SIG-M5 treated with dmso at 0.1 percent for 504 hours (cell line): ENCODE data around the gene MEIOB.

Experiments used
- DNase-seq: peaks from one replicate; lab custom pipeline; 2025; ENCODE audit not compliant: unreplicated experiment; lab: John Stamatoyannopoulos, UW

The MEIOB gene

DNA sequence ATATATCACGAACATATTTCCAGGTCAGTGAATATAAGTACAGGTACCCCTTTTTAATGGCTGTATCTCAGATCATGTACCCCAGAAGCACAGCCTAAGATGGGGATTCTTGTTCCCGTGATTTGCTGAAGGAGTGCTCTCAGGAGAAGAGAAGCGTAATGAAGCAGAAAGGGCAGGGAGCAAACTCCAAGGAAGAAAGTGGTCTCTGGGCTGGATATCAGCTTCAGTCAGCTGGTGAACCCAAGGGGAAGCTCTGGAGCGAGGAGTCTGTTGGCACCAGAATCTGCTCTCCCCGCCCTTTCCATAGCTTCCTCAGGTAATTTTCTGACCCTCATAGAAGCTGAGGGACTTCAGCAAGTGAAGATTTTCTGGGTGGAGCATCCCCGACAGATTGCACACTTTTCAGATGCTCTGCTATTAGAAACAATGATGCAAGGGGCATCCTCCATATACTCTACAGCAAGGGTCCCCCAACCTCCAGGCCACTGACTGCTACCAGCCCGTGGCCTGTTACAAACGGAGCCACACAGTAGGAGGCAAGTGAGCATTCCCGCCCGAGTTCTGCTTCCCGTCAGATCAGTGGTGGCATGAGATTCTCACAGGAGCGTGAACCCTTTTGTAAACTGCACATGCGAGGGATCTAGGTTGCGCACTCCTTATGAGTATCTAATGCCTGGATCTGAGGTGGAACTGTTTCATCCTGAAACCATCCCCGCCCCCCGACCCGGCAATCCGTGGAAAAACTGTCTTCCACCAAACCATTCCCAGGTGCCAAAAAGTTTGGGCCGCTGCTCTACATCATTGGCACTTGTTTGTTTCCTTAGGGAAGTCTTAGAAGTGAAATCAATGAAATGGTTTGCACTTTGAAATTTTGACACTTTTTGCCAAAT lies 40.5 kb downstream of the MEIOB start:
- no peak for DNase-seq

- DNase-seq: no peak
Measured at GRCh38 chr16:1830213-1830612, 41.8 kb downstream of the MEIOB start.

DNA sequence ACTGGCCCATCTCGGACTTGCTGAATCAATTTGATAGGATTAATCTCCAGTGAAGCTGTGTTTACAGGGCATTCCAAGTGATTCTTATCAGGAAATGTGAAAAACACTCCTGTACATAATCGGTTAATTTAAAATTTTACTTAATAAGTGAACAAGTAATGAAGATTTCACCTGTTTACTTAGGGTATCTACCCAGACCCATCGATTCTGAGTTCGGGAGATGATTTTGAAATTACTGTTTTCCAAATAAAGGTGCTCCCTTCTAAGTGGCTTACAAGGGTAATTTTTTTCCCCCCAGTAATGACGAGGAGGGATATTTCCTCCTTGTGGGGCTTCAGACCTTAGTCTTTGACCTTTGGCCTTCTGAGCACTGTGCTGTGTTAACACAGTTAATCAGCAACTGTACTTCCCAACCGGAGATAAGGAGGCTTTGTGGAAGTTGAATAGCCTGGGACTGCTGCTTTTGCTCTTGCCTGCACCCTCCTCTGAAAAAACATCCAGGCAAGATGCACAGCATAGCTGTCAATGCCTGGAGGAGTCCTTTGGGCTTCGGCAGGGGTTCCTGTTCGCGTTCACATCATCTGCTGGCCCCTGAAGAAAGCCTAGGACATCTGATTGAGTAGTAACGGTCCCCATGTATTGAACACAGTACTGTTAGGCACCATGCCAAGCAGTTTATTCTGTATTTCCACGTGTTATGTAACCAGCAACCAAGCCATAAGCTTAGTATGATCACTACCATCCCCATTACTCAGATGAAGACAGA lies 43.1 kb downstream of the MEIOB start:
- DNase-seq: no peak

DNA sequence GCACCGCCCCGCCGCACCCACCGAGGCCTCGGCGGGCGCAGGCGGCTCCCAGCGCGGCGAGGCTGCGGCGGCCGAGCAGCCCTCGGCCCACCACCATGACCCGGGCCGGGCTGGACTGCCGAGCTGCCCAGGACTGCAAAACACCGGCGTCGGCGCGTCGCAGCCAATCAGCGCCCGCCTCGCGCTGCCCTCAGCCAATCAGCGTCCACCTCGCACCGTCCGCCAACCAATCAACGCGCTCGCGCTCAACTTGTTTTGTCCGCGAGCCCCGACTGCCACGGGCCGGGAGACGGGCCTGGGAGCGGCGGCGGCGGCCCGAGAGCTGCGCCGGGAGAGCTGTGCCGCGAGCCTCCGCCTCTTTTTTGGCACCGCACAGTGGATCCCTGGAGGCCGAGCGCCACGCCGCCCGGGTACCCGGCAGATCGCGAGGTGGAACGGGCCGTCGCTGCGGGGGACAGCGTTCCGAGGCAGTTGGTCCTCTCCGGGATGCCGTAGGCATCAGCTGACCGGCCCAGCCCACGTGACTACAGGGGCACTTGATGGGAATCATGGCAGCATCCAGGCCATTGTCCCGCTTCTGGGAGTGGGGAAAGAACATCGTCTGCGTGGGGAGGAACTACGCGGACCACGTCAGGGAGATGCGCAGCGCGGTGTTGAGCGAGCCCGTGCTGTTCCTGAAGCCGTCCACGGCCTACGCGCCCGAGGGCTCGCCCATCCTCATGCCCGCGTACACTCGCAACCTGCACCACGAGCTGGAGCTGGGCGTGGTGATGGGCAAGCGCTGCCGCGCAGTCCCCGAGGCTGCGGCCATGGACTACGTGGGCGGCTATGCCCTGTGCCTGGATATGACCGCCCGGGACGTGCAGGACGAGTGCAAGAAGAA lies 45.0 kb downstream of the MEIOB start, which contains the start of the genes FAHD1 and HAGH:
Gene FAHD1, plus strand, starts transcription at position 516 of the 883 bp plus-strand sequence. Its CDS starts 33 bp downstream, at position 549.
Gene HAGH, minus strand, starts transcription at position 135 of the 883 bp plus-strand sequence. Its CDS starts 38 bp downstream, at position 97.
- DNase-seq: peak; percentile 83

GRCh38 chr16:1825864-1826690 lies 45.9 kb downstream of the MEIOB start:
- peak; percentile 65 for DNase-seq

GRCh38 chr16:1825381-1825863 lies 46.5 kb downstream of the MEIOB start:
- no peak for DNase-seq

GRCh38 chr16:1823821-1824220 lies 48.1 kb downstream of the MEIOB start:
- DNase-seq: peak; percentile 47

DNA sequence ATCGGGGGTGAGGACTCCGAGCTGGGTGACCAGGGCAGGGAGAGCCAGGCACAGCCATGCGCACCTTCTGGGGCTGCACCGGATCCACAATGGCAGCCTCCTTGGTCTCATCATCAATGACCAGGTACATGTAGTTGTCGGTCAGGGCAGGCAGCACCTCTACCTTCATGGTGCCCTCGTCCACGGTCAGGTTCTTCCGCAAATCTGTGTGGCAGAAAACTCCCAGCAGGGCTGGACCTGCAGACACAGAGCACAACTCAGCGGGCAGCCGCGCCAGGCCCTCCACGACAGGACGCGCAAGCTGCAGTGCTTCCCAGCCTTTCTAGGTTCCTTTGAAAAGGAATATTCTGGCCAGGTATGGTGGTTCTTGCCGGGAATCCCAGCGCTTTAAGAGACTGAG lies 49.2 kb downstream of the MEIOB start:
- DNase-seq: no peak

GRCh38 chr16:1821861-1822611 lies 49.9 kb downstream of the MEIOB start:
- DNase-seq: no peak

DNA sequence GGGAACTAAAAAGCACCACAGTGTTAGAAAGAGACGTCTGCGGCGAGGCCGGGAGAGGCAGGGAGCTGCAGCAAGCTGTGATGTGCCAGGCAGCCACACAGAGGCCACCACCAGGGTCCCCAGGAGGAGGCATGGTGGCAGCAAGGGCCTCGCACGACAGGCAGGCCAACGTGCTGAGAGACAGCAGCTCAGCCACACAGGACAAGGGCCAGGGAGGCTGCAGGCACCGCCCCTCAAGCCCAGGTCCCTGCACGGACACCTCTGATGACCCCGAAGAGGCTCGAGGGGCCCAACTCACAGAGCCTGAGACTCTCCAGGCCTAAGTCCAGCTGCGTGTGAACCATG lies 51.0 kb downstream of the MEIOB start:
- DNase-seq: no peak

DNA sequence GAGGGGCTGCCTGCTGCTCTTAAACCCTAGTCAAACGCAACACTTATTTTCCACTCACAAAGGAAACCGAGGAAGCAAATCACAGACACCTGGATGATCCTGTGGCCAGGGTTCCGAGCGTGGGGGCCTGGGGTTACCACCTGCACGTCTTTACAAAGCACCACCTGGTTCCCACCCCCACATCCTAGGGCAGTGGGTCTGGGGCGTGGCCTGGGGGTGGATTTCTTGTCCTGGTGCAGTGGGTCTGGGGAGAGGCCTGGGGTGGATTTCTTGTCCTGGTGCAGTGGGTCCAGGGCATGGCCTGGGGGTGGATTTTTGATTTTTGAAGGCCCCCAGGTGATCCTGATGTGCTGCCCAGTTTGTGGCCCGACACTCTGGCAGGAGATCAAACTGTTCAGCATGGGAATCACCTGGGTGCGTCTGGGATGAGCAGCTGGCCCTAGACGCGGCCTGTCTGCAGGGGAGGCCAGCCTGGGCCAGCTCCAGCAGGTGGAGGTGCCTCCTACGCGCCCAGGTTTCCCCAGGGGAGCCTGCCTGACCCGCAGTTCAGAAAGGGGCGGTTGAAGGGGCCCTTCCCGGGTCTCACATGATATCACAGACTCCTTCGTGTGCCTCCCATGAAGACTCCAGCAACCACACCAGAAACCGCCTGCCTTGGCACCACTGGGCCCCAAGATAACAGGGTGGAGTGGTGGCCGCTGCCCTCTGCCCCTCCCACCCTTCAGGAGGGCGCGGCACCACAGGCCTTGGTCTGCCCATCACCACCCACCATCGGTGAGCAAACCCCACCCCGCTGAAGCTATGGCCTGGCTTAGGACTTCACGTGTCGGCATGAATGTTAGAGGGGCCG lies 51.6 kb downstream of the MEIOB start:
- DNase-seq: no peak

DNA sequence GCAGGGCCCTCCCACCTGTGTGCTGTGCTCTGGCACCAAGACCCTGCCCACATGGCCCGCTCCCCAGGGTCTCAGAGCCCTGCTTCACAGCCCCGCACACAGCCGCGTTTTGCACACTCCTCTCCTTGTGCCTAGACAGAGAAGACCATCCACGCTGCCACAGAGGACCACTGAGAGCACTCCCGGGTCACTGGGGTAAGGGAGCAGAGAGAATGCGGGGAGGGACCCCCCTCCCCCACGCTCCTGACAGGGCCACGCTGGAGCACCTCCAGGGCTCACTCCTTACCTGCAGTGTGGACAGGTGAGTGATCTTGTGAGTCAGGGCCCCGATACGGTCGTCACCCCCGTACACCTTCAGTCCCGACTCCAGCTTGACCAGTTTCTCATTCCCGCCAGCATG lies 52.4 kb downstream of the MEIOB start:
- no peak for DNase-seq

GRCh38 chr16:1818873-1819525 lies 53.0 kb downstream of the MEIOB start:
- DNase-seq: no peak

DNA sequence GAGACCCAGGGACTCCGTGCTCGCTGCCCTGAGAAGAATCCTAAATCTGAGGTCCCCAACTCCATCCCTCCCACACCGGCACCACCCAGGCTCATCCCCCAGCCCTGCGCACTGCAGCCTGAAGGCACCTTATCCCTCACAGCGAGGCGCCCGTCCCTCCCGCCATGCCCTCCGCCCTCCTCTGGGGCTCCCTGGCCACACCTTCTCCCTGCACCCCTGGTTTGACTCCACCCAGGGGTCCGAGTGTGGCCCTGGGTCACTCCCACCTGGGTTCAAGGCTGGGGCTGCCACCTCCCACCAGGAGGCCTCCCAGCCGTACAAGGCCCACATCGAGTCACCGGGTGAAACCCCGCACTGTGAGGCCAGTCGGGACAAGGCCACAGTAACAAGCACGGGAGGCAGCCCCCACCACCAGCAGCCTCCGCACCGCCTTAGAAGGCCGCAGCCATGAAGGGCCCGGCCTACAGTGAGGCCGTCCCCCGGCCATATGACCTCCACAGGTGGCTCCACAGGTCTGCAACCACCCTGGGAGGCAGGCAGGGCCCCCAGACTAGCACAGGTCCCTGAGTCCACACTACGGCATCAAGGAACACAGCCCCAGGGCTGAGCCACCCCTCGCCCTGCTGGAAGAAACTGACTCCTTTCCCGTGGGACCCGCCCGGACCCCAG lies 53.6 kb downstream of the MEIOB start:
- DNase-seq: no peak

GRCh38 chr16:1817716-1818115 lies 54.2 kb downstream of the MEIOB start:
- no peak for DNase-seq

DNA sequence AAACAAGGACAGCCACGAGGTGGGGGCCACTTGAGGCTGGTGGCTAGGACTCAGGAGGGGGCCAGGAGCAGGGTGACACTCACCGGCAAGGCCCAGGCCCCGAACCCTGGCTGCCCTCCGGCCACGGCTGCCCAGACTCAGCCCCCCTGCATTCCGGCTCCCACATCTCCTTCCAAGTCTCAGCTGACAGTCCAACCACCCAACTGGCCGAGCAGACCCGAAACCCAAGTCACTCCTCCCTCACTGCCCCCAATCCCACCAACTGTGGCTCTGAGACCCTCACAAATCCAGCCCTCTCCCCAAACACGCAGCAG lies 54.7 kb downstream of the MEIOB start:
- no peak for DNase-seq
